GM23338 (cell line): Measurements from ENCODE around the gene LYPLAL1. TPM values are rescaled to one million over a fixed set of nuclear protein-coding genes. Genes with fewer than 3 reads are reported as not detected.

Source experiments
- ATAC-seq: fragments of 200-7000 bp; cut with Tn5 transposase; 3 replicates; pipeline ENCODE4 v1.9.1; 2020
- DNase-seq: peaks from one replicate; pipeline ENCODE4 v3.0.0-alpha.2; 2015; ENCODE audit warnings: low spot score
- H2AFZ ChIP-seq: fragments of 200-600 bp; sonication (generic); 2 replicates; pipeline ENCODE4 v1.8.0; 2016; ENCODE audit warnings: antibody characterized with exemption, mild to moderate bottlenecking, moderate library complexity
- H3F3A ChIP-seq: fragments of 200-600 bp; sonication (generic); replicated peaks from 2 replicates; pipeline ENCODE4 v1.8.0; 2017; ENCODE audit warnings: antibody characterized with exemption, mixed run types, low read depth
- H3K27ac ChIP-seq: fragments of 200-600 bp; sonication (generic); 2 replicates; pipeline ENCODE4 v1.6.1; 2016; ENCODE audit warnings: low read depth
- H3K27me3 ChIP-seq: fragments of 200-600 bp; sonication (generic); 2 replicates; pipeline ENCODE4 v1.8.0; 2016; ENCODE audit warnings: mild to moderate bottlenecking, mixed run types, moderate library complexity; ENCODE audit not compliant: insufficient read depth
- H3K36me3 ChIP-seq: fragments of 200-600 bp; sonication (generic); 2 replicates; pipeline ENCODE4 v1.8.0; 2016; ENCODE audit warnings: mild to moderate bottlenecking; ENCODE audit not compliant: insufficient read depth
- H3K4me1 ChIP-seq: fragments of 200-600 bp; sonication (generic); 2 replicates; pipeline ENCODE4 v1.8.0; 2016; ENCODE audit warnings: mild to moderate bottlenecking, moderate library complexity; ENCODE audit not compliant: insufficient read depth
- H3K4me2 ChIP-seq: fragments of 200-600 bp; sonication (generic); 2 replicates; pipeline ENCODE4 v1.7.1; 2017; ENCODE audit warnings: mixed run types
- H3K4me3 ChIP-seq: fragments of 200-600 bp; sonication (generic); 2 replicates; pipeline ENCODE4 v1.6.1; 2016; ENCODE audit warnings: mixed run types
- H3K79me2 ChIP-seq: fragments of 200-600 bp; sonication (generic); replicated peaks from 2 replicates; pipeline ENCODE4 v1.8.0; 2017; ENCODE audit warnings: mild to moderate bottlenecking; ENCODE audit not compliant: insufficient read depth
- H3K9me2 ChIP-seq: fragments of 200-600 bp; sonication (generic); 2 replicates; pipeline ENCODE4 v1.8.0; 2017; ENCODE audit not compliant: insufficient read depth
- H4K20me1 ChIP-seq: fragments of 200-600 bp; sonication (generic); replicated peaks from 2 replicates; pipeline ENCODE4 v1.8.0; 2017; ENCODE audit warnings: mild to moderate bottlenecking; ENCODE audit not compliant: insufficient read depth
- H3K27ac Mint-ChIP-seq: 2 replicates; pipeline ENCODE4 v1.8.0; 2020; ENCODE audit warnings: inconsistent platforms, mild to moderate bottlenecking, moderate library complexity, mixed read lengths
- H3K27me3 Mint-ChIP-seq: 3 replicates; pipeline ENCODE4 v1.8.0; 2022; ENCODE audit warnings: low read depth, mild to moderate bottlenecking, moderate library complexity, mixed read lengths, inconsistent platforms; ENCODE audit not compliant: insufficient read depth, poor library complexity
- H3K36me3 Mint-ChIP-seq: 3 replicates; pipeline ENCODE4 v1.8.0; 2021; ENCODE audit warnings: low read depth, mild to moderate bottlenecking, inconsistent platforms, moderate library complexity, mixed read lengths
- H3K4me1 Mint-ChIP-seq: 3 replicates; pipeline ENCODE4 v1.8.0; 2020; ENCODE audit warnings: mild to moderate bottlenecking, inconsistent platforms, mixed read lengths
- H3K4me3 Mint-ChIP-seq: 3 replicates; pipeline ENCODE4 v1.8.0; 2021; ENCODE audit warnings: moderate library complexity, mild to moderate bottlenecking, inconsistent platforms, mixed read lengths
- H3K9me3 Mint-ChIP-seq: 3 replicates; pipeline ENCODE4 v1.8.0; 2020; ENCODE audit warnings: moderate library complexity, mild to moderate bottlenecking, inconsistent platforms, mixed read lengths
- CREB1 ChIP-seq: fragments of 250-450 bp; sonication (Bioruptor Pico); IDR thresholded peaks from 2 replicates; pipeline ENCODE4 v1.5.0; 2020; ENCODE audit warnings: low read depth, mild to moderate bottlenecking, moderate library complexity
- EZH2 ChIP-seq: fragments of 200-600 bp; sonication (generic); IDR thresholded peaks from one replicate; pipeline ENCODE4 v1.8.0; 2017; ENCODE audit warnings: antibody characterized with exemption, mild to moderate bottlenecking, low read depth; ENCODE audit not compliant: unreplicated experiment
- JUNB ChIP-seq: IDR thresholded peaks from one replicate; pipeline ENCODE4 v1.6.1; 2016; ENCODE audit warnings: antibody characterized with exemption; ENCODE audit not compliant: unreplicated experiment
- POLR2AphosphoS5 ChIP-seq: IDR thresholded peaks from 2 replicates; pipeline ENCODE4 v1.6.1; 2016; ENCODE audit warnings: antibody characterized with exemption, low read depth
- STAT1 ChIP-seq: IDR thresholded peaks from one replicate; pipeline ENCODE4 v1.6.1; 2016; ENCODE audit warnings: antibody characterized with exemption; ENCODE audit not compliant: unreplicated experiment
- ZNF114 ChIP-seq: fragments of 250-450 bp; sonication (Bioruptor Pico); IDR thresholded peaks from 2 replicates; pipeline ENCODE4 v1.5.0; 2020; ENCODE audit warnings: mild to moderate bottlenecking, moderate library complexity
- ZNF331 ChIP-seq: fragments of 250-450 bp; sonication (Bioruptor Pico); IDR thresholded peaks from 2 replicates; pipeline ENCODE4 v1.5.0; 2020; ENCODE audit warnings: low read depth, mild to moderate bottlenecking, moderate library complexity
- polyA plus RNA-seq: library from polyadenylated mRNA; unstranded; fragments of >200 nt; fragmentation: Nextera tagmentation; extraction: Ambion mirVana; gene quantifications from 2 replicates; pipeline ENCODE4 v1.2.1, GENCODE V29; 2016
- total RNA-seq: library from RNA; depleted of rRNA; stranded (reverse); fragments of >200 nt; shearing (Covaris generic); gene quantifications from 2 replicates; pipeline ENCODE4 v1.2.3, GENCODE V29; 2014
- TF ChIP-seq, protein P1 (sequence below): fragments of 250-450 bp; sonication (Bioruptor Pico); IDR thresholded peaks from 2 replicates; pipeline ENCODE4 v1.5.0; 2020; ENCODE audit warnings: mild to moderate bottlenecking, moderate library complexity
- TF ChIP-seq, protein P2 (sequence below): IDR thresholded peaks from one replicate; pipeline ENCODE4 v1.6.1; 2018; ENCODE audit warnings: antibody characterized with exemption; ENCODE audit not compliant: unreplicated experiment

The LYPLAL1 gene
- total and polyA plus RNA-seq, 2 experiments from 2014 or later = 9.9 to 60.2 TPM

DNA sequence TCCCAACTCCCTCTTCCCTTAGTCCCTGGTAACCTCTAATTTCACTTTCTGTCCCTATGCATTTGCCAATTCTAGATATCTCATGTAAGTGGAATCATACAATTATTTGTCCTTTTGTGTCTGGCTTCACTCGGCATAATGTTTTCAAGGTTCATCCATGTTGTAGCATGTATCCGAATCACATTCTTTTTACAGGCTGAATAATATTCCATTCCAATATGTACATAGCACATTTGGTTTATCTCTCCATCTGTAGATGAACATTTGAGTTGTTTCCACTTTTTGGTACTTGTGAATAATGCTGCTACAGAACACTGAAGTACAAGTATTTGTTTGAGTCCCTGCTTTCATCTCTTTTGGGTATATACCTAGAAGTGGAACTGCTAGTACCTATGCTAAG lies 857 bp upstream of the LYPLAL1 start (continued):
- TF ChIP-seq, protein P1, sequence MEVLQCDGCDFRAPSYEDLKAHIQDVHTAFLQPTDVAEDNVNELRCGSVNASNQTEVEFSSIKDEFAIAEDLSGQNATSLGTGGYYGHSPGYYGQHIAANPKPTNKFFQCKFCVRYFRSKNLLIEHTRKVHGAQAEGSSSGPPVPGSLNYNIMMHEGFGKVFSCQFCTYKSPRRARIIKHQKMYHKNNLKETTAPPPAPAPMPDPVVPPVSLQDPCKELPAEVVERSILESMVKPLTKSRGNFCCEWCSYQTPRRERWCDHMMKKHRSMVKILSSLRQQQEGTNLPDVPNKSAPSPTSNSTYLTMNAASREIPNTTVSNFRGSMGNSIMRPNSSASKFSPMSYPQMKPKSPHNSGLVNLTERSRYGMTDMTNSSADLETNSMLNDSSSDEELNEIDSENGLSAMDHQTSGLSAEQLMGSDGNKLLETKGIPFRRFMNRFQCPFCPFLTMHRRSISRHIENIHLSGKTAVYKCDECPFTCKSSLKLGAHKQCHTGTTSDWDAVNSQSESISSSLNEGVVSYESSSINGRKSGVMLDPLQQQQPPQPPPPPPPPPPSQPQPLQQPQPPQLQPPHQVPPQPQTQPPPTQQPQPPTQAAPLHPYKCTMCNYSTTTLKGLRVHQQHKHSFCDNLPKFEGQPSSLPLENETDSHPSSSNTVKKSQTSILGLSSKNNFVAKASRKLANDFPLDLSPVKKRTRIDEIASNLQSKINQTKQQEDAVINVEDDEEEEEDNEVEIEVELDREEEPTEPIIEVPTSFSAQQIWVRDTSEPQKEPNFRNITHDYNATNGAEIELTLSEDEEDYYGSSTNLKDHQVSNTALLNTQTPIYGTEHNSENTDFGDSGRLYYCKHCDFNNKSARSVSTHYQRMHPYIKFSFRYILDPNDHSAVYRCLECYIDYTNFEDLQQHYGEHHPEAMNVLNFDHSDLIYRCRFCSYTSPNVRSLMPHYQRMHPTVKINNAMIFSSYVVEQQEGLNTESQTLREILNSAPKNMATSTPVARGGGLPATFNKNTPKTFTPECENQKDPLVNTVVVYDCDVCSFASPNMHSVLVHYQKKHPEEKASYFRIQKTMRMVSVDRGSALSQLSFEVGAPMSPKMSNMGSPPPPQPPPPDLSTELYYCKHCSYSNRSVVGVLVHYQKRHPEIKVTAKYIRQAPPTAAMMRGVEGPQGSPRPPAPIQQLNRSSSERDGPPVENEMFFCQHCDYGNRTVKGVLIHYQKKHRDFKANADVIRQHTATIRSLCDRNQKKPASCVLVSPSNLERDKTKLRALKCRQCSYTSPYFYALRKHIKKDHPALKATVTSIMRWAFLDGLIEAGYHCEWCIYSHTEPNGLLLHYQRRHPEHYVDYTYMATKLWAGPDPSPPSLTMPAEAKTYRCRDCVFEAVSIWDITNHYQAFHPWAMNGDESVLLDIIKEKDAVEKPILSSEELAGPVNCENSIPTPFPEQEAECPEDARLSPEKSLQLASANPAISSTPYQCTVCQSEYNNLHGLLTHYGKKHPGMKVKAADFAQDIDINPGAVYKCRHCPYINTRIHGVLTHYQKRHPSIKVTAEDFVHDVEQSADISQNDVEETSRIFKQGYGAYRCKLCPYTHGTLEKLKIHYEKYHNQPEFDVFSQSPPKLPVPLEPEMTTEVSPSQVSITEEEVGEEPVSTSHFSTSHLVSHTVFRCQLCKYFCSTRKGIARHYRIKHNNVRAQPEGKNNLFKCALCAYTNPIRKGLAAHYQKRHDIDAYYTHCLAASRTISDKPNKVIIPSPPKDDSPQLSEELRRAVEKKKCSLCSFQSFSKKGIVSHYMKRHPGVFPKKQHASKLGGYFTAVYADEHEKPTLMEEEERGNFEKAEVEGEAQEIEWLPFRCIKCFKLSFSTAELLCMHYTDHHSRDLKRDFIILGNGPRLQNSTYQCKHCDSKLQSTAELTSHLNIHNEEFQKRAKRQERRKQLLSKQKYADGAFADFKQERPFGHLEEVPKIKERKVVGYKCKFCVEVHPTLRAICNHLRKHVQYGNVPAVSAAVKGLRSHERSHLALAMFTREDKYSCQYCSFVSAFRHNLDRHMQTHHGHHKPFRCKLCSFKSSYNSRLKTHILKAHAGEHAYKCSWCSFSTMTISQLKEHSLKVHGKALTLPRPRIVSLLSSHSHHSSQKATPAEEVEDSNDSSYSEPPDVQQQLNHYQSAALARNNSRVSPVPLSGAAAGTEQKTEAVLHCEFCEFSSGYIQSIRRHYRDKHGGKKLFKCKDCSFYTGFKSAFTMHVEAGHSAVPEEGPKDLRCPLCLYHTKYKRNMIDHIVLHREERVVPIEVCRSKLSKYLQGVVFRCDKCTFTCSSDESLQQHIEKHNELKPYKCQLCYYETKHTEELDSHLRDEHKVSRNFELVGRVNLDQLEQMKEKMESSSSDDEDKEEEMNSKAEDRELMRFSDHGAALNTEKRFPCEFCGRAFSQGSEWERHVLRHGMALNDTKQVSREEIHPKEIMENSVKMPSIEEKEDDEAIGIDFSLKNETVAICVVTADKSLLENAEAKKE (CRISPR knock-in tag) = no peak
- TF ChIP-seq CREB1 (CRISPR knock-in tag) (no peak), ZNF331 (CRISPR knock-in tag) (no peak)

DNA sequence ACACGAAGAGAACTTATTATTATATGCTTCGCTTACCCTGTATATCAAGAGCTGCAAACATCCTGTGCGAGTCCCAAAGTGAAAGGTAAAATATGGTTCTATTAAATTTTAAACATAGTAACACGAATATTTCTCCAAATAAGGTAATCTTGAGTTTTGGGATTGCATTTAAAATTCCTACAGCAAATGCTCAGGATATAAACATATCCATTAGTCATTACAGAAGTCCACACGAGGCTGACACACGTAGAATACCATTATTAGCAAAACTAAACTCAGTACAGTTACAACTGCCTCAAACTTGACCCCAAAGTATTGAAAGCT lies 282 bp upstream of the LYPLAL1 start:
- Histone ChIP-seq H3K27ac (no peak overlapping the region), H2AFZ (peak overlapping the region; percentile 88; the same call in 1 of the 2 replicates), H3K4me2 (peak overlapping the region; percentile 85), H3K4me3 (peak overlapping the region; percentile 73), H3K9me2 (no peaks in the 10 kb centered on the region), H3K4me1 (0 out of 2 replicates have a peak, but pooled peaks cover 14% of the 10 kb centered on the region), H3F3A (no peaks in the 10 kb centered on the region), H4K20me1 (0 out of 2 replicates have a peak, but pooled peaks cover 4% of the 10 kb centered on the region), H3K27me3 (no peaks in the 10 kb centered on the region), H3K36me3 (no peaks in the 10 kb centered on the region), H3K79me2 (peaks cover 12% of the 10 kb centered on the region; the same call in 1 of the 2 replicates)
- Mint-ChIP-seq H3K4me3 (peak overlapping the region; percentile 93), H3K9me3 (no peaks in the 10 kb centered on the region), H3K27me3 (no peaks in the 10 kb centered on the region), H3K27ac (peak overlapping the region; percentile 54; the same call in 1 of the 2 replicates), H3K36me3 (no peaks in the 10 kb centered on the region), H3K4me1 (peaks cover 18% of the 10 kb centered on the region)
- DNase-seq (no peak), ATAC-seq (no peak)
- TF ChIP-seq STAT1 (no peak), POLR2AphosphoS5 (no peak), ZNF114 (CRISPR knock-in tag) (no peak), EZH2 (no peak), CREB1 (CRISPR knock-in tag) (no peak), JUNB (no peak)
- TF ChIP-seq, protein P2, sequence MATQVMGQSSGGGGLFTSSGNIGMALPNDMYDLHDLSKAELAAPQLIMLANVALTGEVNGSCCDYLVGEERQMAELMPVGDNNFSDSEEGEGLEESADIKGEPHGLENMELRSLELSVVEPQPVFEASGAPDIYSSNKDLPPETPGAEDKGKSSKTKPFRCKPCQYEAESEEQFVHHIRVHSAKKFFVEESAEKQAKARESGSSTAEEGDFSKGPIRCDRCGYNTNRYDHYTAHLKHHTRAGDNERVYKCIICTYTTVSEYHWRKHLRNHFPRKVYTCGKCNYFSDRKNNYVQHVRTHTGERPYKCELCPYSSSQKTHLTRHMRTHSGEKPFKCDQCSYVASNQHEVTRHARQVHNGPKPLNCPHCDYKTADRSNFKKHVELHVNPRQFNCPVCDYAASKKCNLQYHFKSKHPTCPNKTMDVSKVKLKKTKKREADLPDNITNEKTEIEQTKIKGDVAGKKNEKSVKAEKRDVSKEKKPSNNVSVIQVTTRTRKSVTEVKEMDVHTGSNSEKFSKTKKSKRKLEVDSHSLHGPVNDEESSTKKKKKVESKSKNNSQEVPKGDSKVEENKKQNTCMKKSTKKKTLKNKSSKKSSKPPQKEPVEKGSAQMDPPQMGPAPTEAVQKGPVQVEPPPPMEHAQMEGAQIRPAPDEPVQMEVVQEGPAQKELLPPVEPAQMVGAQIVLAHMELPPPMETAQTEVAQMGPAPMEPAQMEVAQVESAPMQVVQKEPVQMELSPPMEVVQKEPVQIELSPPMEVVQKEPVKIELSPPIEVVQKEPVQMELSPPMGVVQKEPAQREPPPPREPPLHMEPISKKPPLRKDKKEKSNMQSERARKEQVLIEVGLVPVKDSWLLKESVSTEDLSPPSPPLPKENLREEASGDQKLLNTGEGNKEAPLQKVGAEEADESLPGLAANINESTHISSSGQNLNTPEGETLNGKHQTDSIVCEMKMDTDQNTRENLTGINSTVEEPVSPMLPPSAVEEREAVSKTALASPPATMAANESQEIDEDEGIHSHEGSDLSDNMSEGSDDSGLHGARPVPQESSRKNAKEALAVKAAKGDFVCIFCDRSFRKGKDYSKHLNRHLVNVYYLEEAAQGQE = no peak
